ENCODE results near the gene ERO1B.

DNA sequence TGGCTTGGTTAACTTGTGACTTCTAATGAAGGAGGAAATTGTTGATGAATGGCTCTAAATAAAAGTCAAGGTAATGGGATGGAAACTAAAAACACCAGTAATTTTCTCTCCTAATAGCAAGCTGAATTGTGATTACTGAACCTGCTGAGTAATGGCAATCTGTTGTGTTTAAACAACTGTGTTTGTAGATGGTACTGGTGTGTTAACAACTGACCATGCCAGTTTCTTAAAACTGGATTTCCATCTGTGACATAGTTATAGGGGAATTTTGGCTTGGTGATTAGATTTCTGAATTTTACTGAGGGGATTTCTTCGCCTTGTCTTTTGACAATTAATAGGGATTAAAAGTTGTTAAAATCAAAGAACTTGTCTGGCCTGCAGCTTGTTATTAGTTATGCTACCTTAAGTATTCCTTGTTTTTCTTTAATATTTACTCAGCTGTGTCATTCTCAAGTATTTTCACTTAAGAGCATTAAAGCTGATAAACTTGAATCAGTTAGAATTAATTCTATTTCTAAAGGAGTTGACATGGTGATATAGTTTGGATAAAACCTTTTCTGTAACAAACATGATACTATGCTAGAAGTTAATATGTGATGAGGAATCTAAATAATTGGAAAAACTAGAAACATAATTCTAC is 7.9 kb upstream of the ERO1B start:
- TF ChIP-seq GATA3 (IDR thresholded peaks at IDR 0.05; ENCODE audit: low read depth, low read length): no peak
- TF ChIP-seq GATA2 (IDR thresholded peaks at IDR 0.05; ENCODE audit: low read depth, low read length): no peak
